ENCODE results near the gene CHKB.
"Not testable (repeated sequence)": the region's sequence is repeated elsewhere in the genome, so short reads cannot be mapped to it uniquely, and the experiment has no call there.

Gene CHKB, protein sequence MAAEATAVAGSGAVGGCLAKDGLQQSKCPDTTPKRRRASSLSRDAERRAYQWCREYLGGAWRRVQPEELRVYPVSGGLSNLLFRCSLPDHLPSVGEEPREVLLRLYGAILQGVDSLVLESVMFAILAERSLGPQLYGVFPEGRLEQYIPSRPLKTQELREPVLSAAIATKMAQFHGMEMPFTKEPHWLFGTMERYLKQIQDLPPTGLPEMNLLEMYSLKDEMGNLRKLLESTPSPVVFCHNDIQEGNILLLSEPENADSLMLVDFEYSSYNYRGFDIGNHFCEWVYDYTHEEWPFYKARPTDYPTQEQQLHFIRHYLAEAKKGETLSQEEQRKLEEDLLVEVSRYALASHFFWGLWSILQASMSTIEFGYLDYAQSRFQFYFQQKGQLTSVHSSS

DNA sequence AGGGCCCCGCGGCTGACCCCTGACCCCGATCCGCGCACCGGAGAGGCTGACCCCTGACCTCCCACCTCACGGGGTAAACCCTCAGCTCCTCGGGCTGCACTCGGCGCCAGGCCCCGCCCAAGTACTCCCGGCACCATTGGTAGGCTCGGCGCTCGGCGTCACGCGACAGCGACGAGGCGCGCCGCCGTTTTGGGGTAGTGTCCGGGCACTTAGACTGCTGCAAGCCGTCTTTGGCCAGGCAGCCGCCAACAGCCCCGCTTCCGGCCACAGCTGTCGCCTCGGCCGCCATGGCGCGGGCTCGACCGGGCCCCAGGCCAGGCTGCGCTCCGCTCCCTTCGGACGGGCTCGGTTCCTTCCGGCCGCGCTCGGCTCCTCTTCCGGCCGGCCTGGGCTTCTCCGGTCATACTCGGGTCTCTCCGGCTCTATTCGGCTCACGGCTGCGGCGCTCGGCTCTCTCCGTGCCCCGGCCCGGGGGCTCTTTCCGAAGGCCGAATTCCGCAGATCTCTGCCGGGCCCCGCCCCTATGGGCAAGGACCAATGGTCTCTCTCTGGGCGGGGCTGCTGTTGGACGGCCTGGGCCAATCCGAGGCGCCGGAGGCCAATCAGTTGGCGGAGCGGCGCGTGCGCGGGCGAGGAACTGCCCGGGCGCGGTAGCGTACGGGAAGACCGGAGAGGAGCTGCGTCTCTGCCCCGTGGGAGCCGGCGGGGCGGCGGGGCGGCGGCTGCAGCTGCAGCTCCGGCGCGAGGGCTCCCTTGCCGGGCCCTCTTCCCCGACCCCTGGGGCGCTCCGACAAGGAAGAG lies at the start of gene CHKB:
TSS of gene CHKB (minus strand) at position 357 of the 801 bp plus-strand sequence. CDS start at position 289, 68 bp downstream.
- FAIRE-seq (peak; percentile 100), DNase-seq (ENCODE audit: extremely low spot score, insufficient read length, low read depth) (peak; percentile 99)

DNA sequence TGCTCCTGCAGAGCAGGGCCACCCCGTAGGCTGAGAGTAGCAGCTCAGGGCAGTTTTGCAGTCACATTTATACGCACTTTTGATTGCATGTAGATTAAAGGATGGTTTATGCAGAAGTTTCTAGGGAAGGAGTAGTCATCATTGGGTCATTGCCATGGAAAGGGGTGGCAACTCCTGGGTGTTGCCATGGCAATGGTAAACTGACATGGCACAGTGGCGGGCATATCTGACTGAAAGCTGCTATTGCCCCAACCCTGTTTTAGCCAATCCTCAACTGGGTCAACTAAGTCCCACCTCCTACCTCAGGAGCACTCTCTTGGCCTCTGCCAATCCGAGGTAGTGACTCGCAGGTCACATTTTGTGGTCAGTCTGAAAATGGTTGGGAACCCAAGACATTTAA lies 47.7 kb upstream of the CHKB start:
- FAIRE-seq (no peak), DNase-seq (ENCODE audit: extremely low spot score, insufficient read length, low read depth) (no peak)

DNA sequence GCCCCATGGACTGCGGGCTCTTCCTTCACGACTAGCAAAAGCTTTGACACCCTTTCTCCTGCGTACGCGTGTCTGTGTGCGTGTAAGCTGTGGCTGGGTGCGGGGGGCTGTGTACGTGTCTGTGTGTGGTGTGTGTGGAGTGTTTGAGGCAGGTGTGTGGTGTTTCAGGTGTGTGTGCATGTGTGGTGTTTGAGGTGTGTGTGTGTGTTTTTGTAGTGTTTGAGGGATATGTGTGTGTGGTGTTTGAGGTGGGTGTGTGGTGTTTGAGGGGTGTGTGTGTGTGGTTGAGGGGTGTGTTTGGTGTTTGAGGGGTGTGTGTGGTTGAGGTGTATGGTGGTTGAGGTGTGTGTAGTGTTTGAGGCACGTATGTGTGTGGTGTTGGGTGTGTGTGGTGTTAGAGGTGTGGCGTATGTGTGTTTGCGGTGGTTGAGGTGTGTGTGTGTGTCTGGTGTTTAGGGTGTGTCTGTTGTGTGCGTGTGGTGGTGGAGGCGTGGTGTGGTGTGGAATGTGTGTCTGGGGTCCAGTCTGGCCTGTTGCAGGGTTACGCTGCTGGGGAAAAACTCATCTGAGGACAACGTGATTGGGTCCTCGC lies 46.0 kb upstream of the CHKB start:
- no peak for DNase-seq (ENCODE audit: extremely low spot score, insufficient read length, low read depth)
- FAIRE-seq: no peak

DNA sequence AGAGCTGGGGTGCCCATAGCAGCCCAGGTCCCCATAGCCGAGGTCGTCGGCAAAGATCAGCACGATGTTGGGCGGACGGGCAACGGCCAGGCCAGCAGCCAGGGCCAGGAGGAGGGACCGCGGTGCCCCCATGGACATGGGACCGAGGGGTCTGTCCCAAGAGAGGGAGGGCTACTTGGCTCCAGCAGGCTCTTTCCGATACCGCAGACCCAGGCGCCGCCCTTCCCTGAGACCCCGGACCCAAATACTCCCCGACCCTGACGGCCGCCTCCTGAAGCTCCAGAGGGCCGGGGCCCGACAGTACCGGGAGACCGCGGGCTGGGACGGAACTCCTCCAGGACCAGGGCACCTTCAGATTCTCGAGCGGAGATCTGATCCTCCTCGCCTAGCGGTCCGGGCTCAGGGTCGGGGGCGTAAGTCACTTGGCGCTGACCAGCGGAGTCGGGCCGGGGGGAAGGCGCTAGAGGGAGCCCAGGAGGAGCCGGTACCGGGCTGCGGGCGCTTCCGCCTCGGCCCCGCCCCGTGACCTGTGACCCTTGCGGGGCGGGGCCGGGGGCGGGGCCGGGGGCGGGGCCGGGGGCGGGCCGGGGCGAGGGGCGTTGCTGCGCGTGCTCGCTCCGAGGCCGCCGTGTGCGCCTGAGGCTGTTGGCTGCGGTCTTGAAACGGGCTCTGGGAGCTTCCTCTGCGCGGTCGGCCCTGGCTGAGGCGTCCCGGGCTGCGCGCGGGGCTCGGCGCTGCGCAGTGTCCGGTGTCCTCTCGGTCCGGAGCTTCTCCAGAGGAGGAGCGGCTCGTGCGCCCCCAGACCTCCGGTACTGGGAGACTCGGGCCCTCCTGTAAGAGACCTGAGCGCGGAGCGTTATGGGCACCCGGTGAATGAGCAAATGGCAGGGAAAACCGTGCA lies 45.2 kb upstream of the CHKB start, which contains the start of gene ARSA:
TSS of gene ARSA (minus strand) at position 511 of the 901 bp plus-strand sequence. CDS start at position 138, 373 bp downstream.
- FAIRE-seq (peak; percentile 75), DNase-seq (ENCODE audit: extremely low spot score, insufficient read length, low read depth) (peak; percentile 70)

DNA sequence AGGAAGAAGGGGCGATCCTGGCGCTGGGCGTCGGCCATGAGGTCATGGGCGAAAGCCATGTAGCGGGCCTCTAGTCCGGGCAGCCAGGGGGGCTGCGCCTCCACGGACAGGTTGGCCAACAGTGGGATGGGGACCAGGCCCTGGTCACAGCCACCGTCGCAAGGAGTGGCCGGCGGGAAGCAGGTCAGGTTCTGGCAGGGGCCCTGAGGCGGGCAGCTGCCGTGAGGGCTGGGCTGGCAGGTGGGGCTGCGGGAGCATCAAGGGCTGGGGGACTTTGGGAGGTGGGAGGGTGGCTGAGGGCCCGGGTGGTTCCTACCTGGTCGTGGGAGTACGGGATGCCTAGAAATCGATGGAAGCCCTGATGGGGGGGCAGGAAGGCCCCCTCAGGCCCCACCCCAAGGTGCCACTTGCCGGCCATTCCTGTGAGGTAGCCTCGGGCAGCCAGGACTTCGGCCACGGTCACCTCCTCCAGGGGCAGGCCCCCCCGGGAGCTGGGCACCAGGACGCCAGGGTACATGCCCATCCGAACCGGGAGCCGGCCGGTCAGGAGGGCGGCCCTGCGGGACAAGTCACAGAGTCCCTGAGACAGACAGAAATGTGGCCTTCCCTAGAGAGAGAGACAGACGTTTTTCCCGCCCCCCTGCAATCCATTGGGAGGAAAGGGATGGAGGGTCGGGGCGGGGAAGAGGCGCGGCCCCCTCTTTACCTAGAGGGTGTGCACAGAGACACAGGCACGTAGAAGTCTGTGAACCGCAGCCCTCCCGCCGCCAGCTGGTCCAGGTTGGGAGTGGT lies 44.4 kb upstream of the CHKB start:
- FAIRE-seq: no peak
- DNase-seq (ENCODE audit: extremely low spot score, insufficient read length, low read depth): no peak

DNA sequence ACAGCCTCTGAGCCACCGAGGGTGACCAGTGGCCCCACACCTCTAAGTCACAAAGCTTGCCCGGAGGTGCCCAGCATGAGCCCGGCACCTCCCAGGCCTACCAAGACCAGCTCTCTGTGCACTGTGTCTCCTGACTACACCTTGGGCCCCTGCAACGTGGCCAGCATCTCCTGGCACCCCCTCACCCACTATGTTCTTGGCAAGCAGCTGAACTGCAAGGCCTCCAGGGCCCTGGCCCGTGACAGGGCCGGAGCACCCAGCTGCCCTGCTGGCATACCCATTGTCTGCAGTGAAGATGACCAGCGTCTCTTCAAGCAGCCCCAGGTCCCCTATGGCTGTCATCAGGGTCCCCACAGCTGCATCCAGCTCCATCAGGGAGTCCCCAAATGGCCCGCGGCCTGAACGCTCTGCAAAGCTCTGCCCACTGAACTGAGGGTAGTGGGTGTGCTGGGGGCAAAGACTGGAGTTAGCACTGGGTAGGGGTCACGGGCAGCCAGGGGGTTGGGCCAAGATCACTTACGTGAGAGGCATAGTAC lies 43.7 kb upstream of the CHKB start:
- DNase-seq (ENCODE audit: extremely low spot score, insufficient read length, low read depth) (no peak), FAIRE-seq (no peak)

DNA sequence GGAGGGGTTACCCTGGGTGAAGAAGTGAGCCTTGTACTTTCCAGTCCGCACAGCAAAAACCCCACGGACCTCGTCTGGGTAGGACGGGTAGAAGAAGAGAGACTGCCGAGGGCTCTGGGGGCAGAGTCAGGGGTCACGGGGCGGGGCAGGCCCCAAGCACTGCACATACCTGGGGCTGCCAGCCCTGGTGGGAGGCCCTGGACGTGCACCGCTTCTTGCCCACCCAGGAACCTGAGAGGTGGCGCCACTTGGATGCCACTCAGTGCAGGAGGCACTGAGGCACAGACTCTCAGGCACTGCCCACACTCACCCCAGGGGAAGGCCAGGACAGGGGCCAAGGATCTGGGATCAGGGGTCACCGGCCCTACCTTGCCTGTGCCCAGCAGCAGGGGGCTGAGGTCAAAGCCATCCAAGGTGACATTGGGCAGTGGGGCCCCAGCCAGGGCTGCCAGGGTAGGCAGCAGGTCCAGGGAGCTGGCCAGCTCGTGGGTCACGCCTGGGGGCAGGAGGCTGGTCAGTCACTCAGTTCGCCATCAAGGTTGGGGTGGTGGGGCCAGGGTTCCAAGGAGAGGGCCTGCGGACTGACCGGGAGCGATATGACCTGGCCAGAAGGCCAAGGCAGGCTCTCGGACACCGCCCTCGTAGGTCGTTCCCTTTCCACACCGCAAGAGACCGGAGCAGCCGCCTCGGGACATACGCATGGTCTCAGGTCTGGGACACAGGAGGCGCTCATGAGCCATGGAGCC lies 43.1 kb upstream of the CHKB start:
- DNase-seq (ENCODE audit: extremely low spot score, insufficient read length, low read depth): no peak
- no peak for FAIRE-seq

DNA sequence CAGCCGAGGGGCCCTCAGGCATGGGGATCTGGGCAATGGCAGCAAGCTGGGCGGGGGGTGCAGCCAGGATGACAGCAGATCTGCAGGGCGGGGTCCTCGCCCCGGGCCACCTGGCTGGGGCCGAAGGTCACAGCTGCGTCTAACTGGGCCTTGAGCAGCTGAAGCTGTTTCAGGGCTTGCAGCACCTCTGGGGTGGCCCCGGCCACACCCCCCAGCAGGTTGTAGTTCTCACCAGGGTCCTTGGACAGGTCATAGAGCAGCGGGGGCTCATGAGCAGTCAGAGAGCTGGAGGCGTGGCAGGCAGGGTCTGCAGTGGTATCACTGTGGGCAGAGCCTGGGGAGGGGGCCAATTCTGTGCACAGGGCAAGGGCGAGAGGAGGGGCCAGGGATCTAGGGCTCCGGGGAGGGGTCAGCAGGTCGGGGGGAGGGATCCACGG lies 42.5 kb upstream of the CHKB start:
- DNase-seq (ENCODE audit: extremely low spot score, insufficient read length, low read depth) (no peak), FAIRE-seq (no peak)

DNA sequence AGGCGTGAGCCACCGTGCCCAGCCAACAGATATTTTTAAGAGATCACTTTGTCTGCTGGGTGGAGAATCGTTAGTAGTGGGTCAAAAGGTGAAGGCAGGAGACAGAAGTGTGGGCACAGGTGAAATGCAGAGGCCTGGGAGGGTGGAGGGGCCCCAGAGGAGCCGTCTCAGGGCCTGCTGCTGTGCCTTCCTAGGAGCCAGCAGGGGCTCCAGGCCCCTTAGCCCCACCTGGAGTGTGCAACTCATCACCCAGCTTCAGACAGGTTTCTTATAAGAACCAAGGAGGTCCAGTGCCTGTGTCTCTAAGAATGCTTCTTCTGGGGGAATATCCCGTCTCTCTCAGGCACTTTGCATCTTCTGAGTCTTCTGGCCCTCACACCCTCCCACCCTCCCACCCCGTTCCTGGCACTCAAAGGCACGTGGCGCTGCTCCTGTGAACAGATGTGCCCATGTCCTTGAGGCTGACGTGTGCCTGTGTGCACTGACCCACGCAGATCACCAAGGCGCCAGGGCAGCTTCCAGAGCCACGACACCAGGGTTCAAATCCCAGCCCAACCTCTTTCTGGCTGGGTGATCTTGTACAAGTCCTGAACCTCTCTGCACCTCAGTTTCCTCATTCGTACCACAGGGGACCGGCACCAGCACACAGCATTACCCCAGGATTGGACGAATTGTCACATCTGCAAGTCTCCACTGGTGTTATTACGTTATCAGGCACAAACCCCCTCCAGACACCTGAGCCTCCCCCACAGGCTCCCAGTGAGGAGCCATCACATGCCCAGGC lies 41.9 kb upstream of the CHKB start:
- FAIRE-seq: no peak
- no peak for DNase-seq (ENCODE audit: extremely low spot score, insufficient read length, low read depth)

DNA sequence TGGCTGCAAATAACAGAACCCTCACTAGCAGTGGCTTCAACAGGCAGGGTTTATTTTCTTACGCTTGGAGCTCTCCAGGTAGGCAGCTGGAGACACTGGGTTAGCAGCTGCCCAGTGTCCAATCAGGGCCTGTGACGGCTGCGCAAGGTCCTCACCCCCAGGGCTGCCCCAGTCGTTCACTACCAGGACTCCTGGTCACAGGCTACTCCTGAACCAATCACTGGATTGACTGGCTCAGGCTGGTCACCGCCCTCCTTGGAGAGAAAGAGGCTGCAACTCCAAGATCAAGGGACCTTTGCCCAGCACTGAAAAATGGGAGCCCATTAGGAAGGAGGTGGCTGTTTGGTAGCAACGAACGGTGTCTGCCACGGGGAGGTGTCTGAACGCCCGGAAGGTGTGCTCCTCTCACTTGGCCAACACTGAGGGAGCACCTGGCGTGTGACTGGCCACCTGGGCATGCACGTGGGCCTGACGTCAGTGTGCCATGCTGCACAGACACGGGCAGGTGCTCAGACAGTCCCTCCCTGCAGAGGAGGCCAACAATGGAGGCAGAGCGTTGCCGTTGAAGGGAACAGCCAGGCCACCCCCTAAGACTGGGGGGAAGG lies 40.2 kb upstream of the CHKB start:
- no peak for FAIRE-seq
- no peak for DNase-seq (ENCODE audit: extremely low spot score, insufficient read length, low read depth)

DNA sequence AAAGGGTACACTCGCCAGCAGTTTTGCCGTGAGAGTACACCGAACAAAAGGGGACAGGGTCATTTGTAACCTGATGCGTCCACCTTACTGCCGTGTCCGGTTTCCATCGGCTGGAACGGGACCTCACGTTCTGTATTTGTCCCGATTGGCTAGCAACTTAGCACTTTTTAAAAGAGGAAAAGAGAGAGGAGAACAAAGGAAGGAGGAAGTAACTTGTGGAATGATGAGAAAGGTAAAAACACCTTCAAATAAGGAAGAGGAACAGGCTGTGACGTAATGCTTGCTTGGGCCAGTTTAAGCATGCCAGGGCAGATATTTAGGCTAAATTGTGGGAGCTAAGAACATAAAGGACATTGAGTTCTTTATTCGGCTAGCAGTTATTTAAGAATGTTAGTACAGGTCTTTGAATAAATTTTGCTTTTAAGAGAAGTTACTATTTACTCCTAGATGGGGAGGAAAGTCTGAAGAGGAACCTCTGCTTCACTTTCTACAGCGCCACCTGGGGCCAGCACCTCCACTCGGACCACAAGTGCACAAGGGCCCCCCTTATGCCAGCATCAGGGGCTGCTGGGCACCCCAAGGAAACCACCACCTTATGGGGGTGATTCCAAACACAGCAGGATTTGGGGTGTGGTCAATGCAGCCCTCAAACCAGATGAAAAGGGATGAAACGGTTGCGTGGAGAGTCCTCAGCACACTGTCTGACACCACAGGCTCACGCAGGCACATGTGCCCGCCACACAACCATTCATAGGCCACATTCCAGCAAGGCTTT lies 39.5 kb upstream of the CHKB start:
- DNase-seq (ENCODE audit: extremely low spot score, insufficient read length, low read depth) (no peak), FAIRE-seq (no peak)

DNA sequence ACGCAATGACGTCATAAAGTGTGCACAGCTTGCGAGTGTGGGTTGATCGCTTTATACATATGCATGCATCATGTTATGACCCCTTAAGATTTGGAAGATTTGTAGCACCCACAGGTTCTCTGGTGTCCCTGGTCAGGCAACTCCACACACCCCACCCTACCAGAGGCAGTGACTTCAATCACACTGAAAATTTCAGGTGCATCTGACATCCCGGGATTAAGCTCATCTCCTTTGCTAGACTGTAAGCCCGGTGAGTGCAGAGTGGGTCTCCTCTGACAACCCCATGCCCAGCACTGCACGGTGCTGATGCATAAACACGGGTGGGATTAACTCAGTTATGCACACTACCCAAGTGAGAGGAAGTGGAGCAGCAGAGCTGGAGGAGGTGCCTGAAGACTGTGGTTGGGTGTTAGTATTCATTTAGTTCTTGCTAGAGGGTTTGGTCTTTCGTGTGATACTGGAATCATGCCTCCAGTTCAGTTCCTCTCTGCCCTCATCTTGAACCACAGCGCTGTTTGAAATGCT lies 38.8 kb upstream of the CHKB start:
- no peak for DNase-seq (ENCODE audit: extremely low spot score, insufficient read length, low read depth)
- FAIRE-seq: peak; percentile 95

DNA sequence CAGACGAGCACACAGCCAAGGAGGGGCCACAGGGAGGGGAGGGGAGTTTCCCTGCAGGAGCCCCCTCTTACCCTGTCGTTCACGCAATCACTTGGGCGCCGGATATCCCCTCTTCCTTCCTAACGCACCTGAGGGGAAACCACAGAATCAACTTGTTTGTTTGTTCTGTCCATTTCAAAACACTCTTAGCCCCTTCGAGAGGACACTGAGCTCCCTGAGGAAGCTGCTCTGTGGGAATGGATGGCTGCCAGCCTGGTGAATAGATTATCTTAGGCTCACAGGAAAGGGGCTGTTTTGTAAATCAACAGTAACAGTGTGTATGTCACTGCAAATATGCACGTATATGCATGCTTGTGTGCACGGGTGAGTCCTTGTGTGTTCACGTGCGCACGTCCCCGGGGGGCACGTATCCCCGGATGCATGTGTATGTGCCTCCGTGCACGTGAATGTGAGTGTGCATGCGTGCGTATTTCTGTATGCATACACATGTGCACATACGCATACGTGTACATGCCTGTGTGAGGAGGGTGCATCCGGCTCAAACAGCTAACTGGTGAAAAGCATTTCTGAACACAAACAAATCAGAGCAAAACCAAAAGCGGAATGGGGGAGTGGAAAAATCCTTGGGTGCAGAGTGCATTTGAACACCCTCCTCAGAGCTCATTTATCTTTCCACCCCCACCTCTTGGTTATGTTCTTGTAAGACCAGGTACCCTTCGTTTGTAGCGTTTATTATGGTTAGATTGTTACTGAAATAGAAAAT lies 38.1 kb upstream of the CHKB start:
- FAIRE-seq (no peak), DNase-seq (ENCODE audit: extremely low spot score, insufficient read length, low read depth) (no peak)

DNA sequence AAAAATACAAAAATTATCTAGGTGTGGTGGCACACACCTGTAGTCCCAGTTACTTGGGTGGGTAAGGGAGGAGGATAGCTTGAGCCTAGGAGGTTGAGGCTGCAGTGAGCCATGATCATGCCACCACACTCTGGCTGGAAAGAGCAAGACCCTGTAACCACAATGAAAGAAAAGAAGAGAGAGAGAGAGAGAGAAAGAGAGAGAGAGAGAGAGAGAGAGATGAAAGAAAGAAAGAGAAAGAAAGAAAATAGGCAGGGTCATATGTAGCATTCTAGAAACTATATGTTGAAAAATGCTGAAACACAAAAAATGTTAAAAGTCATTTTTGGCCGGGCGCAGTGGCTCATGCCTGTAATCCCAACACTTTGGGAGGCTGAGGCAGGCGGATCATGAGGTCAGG lies 31.6 kb upstream of the CHKB start:
- not testable (repeated sequence) for DNase-seq (ENCODE audit: extremely low spot score, insufficient read length, low read depth); FAIRE-seq

DNA sequence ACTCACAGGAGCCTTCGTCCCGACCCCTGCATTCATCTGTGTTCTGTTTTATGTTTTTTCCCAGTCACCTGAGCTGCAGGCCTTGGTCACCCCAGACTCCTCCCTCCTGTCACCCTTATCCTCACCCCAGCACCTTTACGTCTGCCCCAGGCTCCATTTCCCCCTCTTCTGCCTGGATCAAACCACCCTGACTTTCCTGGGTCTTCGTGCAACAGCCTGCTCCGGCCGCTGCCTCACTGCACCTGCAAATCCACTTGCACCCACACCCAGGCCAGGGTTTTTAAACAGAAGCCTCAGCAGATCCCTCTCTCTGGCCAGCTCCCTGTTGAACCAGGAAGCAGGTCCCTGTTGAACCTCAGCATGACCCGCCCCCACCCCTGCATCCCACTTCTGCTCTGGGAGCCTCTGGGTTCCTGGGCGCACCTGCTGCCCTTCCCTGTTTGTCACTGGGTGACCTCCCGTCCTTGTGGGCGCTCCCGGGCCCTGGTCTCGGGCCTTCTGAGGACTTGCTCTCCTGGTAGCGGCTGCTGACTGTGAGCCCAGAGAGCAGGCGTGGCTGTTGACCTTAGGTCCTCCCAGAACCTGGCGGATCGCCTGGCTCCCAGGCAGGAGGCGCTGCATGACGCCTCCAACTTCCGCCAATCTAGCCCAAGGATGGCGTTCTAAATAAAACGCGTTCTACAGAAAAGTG lies 30.8 kb upstream of the CHKB start:
- DNase-seq (ENCODE audit: extremely low spot score, insufficient read length, low read depth) (no peak), FAIRE-seq (no peak)

Measured in GM18507 (cell line).